Gastrocnemius medialis (tissue), 4 donors: ENCODE results near the gene TMEM154.

ENCODE experiments used
- POLR2A ChIP-seq, 2 donors: fragments of 450-650 bp; IDR thresholded peaks; one replicate each; pipeline ENCODE4 v1.6.1; 2017; ENCODE audit warnings: antibody characterized with exemption in 2 of 2, mild to moderate bottlenecking in 2 of 2, moderate library complexity in 2 of 2
- TF ChIP-seq, protein P1 (sequence below), 5 experiments: fragments of 450-650 bp in 3 of 5; fragments of 200-600 bp in 2 of 5; sonication (generic) in 2 of 5; IDR thresholded peaks in 4 of 5; conservative IDR thresholded peaks in 1 of 5; 1 replicate in 4 of 5; 2 replicates in 1 of 5; pipeline ENCODE4 v1.5.1; 2016 to 2019; ENCODE audit warnings: antibody characterized with exemption in 5 of 5, mild to moderate bottlenecking in 3 of 5, moderate library complexity in 3 of 5

- TF ChIP-seq, protein P1, sequence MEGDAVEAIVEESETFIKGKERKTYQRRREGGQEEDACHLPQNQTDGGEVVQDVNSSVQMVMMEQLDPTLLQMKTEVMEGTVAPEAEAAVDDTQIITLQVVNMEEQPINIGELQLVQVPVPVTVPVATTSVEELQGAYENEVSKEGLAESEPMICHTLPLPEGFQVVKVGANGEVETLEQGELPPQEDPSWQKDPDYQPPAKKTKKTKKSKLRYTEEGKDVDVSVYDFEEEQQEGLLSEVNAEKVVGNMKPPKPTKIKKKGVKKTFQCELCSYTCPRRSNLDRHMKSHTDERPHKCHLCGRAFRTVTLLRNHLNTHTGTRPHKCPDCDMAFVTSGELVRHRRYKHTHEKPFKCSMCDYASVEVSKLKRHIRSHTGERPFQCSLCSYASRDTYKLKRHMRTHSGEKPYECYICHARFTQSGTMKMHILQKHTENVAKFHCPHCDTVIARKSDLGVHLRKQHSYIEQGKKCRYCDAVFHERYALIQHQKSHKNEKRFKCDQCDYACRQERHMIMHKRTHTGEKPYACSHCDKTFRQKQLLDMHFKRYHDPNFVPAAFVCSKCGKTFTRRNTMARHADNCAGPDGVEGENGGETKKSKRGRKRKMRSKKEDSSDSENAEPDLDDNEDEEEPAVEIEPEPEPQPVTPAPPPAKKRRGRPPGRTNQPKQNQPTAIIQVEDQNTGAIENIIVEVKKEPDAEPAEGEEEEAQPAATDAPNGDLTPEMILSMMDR (IDR thresholded peaks at IDR 0.05 in 4 of 5, conservative IDR thresholded peaks at IDR 0.05 in 1 of 5), result peak; percentile 30 to 63 (median 49)
- no peak for TF ChIP-seq POLR2A (IDR thresholded peaks at IDR 0.05)
Measured at GRCh38 chr4:152640058-152640921, 39.5 kb downstream of the TMEM154 start.
